Liver (tissue), 9 donors: ENCODE measurements around the gene BLACAT1. TPM values are rescaled to one million over a fixed set of nuclear protein-coding genes. Genes with fewer than 3 reads are reported as not detected.

Source experiments
- DNase-seq: peaks from one replicate; pipeline ENCODE4 v3.0.0-alpha.2; 2017; ENCODE audit warnings: low spot score
- H3K27ac ChIP-seq, 2 donors: one replicate each; pipeline ENCODE4 v1.7.0; 2013; ENCODE audit warnings: inconsistent platforms in 2 of 2, low read length in 2 of 2, control low read depth in 1 of 2, low read depth in 1 of 2, mild to moderate bottlenecking in 1 of 2
- H3K27me3 ChIP-seq, 4 donors: one replicate each; pipeline versions ENCODE4 v1.6.1 to v1.7.0; 2013; ENCODE audit warnings: low read length in 3 of 4, inconsistent platforms in 1 of 4, mild to moderate bottlenecking in 1 of 4, moderate library complexity in 1 of 4; ENCODE audit not compliant: control insufficient read depth in 4 of 4, insufficient read depth in 4 of 4
- H3K36me3 ChIP-seq, 4 donors: one replicate each; pipeline versions ENCODE4 v1.6.1 to v1.7.0; 2013; ENCODE audit warnings: low read length in 3 of 4, mild to moderate bottlenecking in 3 of 4, low read depth in 1 of 4, moderate library complexity in 1 of 4; ENCODE audit not compliant: control insufficient read depth in 4 of 4, insufficient read depth in 3 of 4
- H3K4me1 ChIP-seq, 4 donors: one replicate each; pipeline versions ENCODE4 v1.6.1 to v1.7.0; 2013; ENCODE audit warnings: low read length in 3 of 4, mild to moderate bottlenecking in 3 of 4, moderate library complexity in 1 of 4; ENCODE audit not compliant: control insufficient read depth in 4 of 4, insufficient read depth in 4 of 4
- H3K4me3 ChIP-seq, 3 donors: one replicate each; pipeline versions ENCODE4 v1.6.1 to v1.7.0; 2013; ENCODE audit warnings: low read length in 3 of 3, control low read depth in 1 of 3, low read depth in 1 of 3, mild to moderate bottlenecking in 1 of 3
- H3K9ac ChIP-seq, 2 donors: one replicate each; pipeline ENCODE4 v1.7.0; 2013; ENCODE audit warnings: low read length in 2 of 2, mild to moderate bottlenecking in 2 of 2, moderate library complexity in 2 of 2, control low read depth in 1 of 2, low read depth in 1 of 2
- H3K9me3 ChIP-seq, 4 donors: one replicate each; pipeline versions ENCODE4 v1.6.1 to v1.7.0; 2013; ENCODE audit warnings: low read length in 3 of 4; ENCODE audit not compliant: control insufficient read depth in 4 of 4
- ATF3 ChIP-seq: IDR thresholded peaks from 2 replicates; pipeline ENCODE4 v1.6.1; 2016; ENCODE audit warnings: antibody characterized with exemption
- EGR1 ChIP-seq, 2 donors: IDR thresholded peaks; 2 replicates each; pipeline ENCODE4 v1.6.1; 2016 to 2018; ENCODE audit warnings: antibody characterized with exemption in 2 of 2, low read depth in 2 of 2
- FOXA1 ChIP-seq: IDR thresholded peaks from 2 replicates; pipeline ENCODE4 v1.6.1; 2016; ENCODE audit warnings: antibody characterized with exemption
- FOXA2 ChIP-seq: IDR thresholded peaks from 2 replicates; pipeline ENCODE4 v1.6.1; 2016; ENCODE audit warnings: antibody characterized with exemption
- GABPA ChIP-seq, 2 donors: IDR thresholded peaks in 1 of 2; conservative IDR thresholded peaks in 1 of 2; 2 replicates each; pipeline ENCODE4 v1.6.1; 2016; ENCODE audit warnings: antibody characterized with exemption in 2 of 2, mild to moderate bottlenecking in 1 of 2, moderate library complexity in 1 of 2
- HNF4A ChIP-seq, 2 donors: conservative IDR thresholded peaks; 2 replicates each; pipeline ENCODE4 v1.6.1; 2016; ENCODE audit warnings: antibody characterized with exemption in 2 of 2, mild to moderate bottlenecking in 2 of 2
- HNF4G ChIP-seq: IDR thresholded peaks from 2 replicates; pipeline ENCODE4 v1.6.1; 2016; ENCODE audit warnings: antibody characterized with exemption
- JUND ChIP-seq, 2 donors: IDR thresholded peaks; 2 replicates each; pipeline ENCODE4 v1.6.1; 2016; ENCODE audit warnings: antibody characterized with exemption in 2 of 2
- NR2F2 ChIP-seq: IDR thresholded peaks from 2 replicates; pipeline ENCODE4 v1.6.1; 2016; ENCODE audit warnings: antibody characterized with exemption
- RAD21 ChIP-seq, 2 donors: IDR thresholded peaks; 2 replicates each; pipeline ENCODE4 v1.6.1; 2016; ENCODE audit warnings: antibody characterized with exemption in 2 of 2, mild to moderate bottlenecking in 2 of 2
- REST ChIP-seq: IDR thresholded peaks from 2 replicates; pipeline ENCODE4 v1.6.1; 2016; ENCODE audit warnings: antibody characterized with exemption, mild to moderate bottlenecking
- RXRA ChIP-seq, 2 donors: IDR thresholded peaks; 2 replicates each; pipeline ENCODE4 v1.6.1; 2017 to 2018; ENCODE audit warnings: antibody characterized with exemption in 2 of 2, mild to moderate bottlenecking in 1 of 2
- SP1 ChIP-seq: IDR thresholded peaks from 2 replicates; pipeline ENCODE4 v1.6.1; 2018; ENCODE audit warnings: antibody characterized with exemption, mild to moderate bottlenecking
- TAF1 ChIP-seq: conservative IDR thresholded peaks from 2 replicates; pipeline ENCODE4 v1.6.1; 2016; ENCODE audit warnings: antibody characterized with exemption, mild to moderate bottlenecking
- YY1 ChIP-seq: IDR thresholded peaks from 2 replicates; pipeline ENCODE4 v1.6.1; 2016; ENCODE audit warnings: antibody characterized with exemption, mild to moderate bottlenecking
- ZBTB33 ChIP-seq: IDR thresholded peaks from 2 replicates; pipeline ENCODE4 v1.6.1; 2016; ENCODE audit warnings: antibody characterized with exemption
- WGBS: extraction: QIAGEN DNeasy Blood & Tissue Kit; methylation state at CpG from one replicate; pipeline ENCODE4 v1.1.7; 2013; 5-methylcytosine and 5-hydroxymethylcytosine counted together
- polyA plus RNA-seq, 2 donors: library from polyadenylated mRNA; stranded (reverse) in 1 of 2; unstranded in 1 of 2; fragments of 200-250 nt in 1 of 2; fragments of >200 nt in 1 of 2; fragmentation: Nextera tagmentation in 1 of 2; extraction: Ambion mirVana in 1 of 2; gene quantifications; one replicate each; pipeline versions ENCODE4 v1.2.1 to v1.2.3, GENCODE V29; 2013 to 2015
- total RNA-seq, 2 donors: library from RNA; depleted of rRNA; stranded (reverse); fragments of >200 nt; gene quantifications; one replicate each; pipeline ENCODE4 v1.2.3, GENCODE V29; 2014
- TF ChIP-seq, protein P1 (sequence below): IDR thresholded peaks from 2 replicates; pipeline ENCODE4 v1.6.1; 2016; ENCODE audit warnings: antibody characterized with exemption
- donor health status: healthy.
- donor health status: healthy.
- donor health status: healthy.
- donor health status: healthy.
- donor health status: healthy.

The BLACAT1 gene
- total and polyA plus RNA-seq, 4 donors, result not detected

DNA sequence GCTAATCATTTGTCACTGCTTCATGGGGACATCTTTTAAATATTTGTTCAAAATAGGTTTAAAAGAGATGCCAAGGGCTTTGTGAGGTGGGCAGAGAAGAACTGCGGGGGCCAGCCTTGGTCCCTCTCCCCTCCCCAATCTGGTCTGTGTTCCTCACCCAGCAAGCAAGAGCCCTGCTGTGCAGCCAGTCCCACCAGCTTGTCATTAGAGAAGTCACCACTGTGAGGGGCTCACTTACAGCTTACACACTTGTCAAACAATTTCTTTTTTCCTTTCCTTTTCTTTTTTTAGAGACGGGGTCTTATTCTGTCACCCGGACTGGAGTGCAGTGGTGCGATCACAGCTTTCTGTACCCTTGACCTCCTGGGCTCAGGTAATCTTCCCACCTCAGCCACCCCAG is 38.3 kb upstream of the BLACAT1 start:
- 75% methylated on average over 4 of the region's 4 CpGs for WGBS
- Histone ChIP-seq H3K36me3 (no peaks in the 10 kb centered on the region), H3K9me3 (no peaks in the 10 kb centered on the region), H3K27me3 (peaks cover 0 to 4% (median 0%) of the 10 kb centered on the region in 4 donors), H3K9ac (no peak overlapping the region), H3K4me1 (peaks cover 0 to 20% (median 20%) of the 10 kb centered on the region in 4 donors), H3K4me3 (no peak overlapping the region), H3K27ac (no peak overlapping the region)
- TF ChIP-seq REST (no peak), ATF3 (no peak), GABPA (IDR thresholded peaks at IDR 0.05 in 1 of 2, conservative IDR thresholded peaks at IDR 0.05 in 1 of 2) (no peak), SP1 (no peak), RAD21 (IDR thresholded peaks at IDR 0.05) (no peak), FOXA1 (no peak), EGR1 (IDR thresholded peaks at IDR 0.05; ENCODE audit: low read depth in 2 of 2) (no peak), TAF1 (no peak), HNF4A (conservative IDR thresholded peaks at IDR 0.05) (no peak), HNF4G (no peak), ZBTB33 (no peak), RXRA (IDR thresholded peaks at IDR 0.05) (no peak), NR2F2 (no peak), FOXA2 (no peak), JUND (IDR thresholded peaks at IDR 0.05) (no peak), YY1 (no peak)
- TF ChIP-seq, protein P1, sequence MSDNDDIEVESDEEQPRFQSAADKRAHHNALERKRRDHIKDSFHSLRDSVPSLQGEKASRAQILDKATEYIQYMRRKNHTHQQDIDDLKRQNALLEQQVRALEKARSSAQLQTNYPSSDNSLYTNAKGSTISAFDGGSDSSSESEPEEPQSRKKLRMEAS, result no peak
- no peak for DNase-seq

DNA sequence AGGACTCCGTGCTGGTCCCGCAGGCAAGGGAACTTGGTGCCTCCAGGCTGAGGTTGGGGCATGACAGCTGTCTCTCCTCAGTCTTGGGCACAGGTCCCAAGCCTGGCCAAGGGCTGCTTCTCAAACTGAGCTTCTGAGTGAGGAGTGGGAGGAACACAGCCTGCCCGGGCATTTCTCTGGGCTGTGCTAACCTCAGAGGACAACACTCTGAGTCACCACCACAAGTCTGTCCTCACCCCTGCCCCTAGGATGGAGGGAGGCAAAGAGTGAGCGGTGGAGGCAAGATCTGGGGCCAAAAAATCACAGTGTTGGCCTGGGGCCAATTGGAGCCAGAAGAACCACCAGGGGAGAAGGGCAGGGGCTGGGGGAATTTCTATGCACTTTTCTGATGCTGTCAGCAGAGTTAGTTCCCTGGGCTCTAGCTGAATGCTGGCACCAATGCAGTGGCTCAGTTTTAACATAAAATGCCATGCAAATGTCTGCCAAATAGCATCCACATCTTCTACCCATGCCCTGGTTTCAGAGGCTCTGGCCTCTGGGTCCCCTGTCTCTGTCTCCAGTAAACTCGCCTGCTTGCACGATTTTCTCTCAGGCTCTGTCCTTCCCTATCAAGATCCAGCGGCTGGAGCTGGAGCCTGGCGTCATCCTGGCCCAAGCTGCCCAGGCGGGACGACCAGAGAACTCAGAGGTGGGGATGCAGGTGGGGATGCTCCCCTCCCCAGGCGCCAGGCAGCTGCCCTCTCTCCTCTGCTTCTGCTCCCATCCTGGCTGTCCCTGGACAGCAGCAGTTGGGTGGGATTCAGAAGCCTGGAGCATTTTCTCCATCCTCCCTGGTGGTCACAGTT is 37.6 kb upstream of the BLACAT1 start:
- peaks cover 0 to 20% (median 20%) of the 10 kb centered on the region in 4 donors for H3K4me1 ChIP-seq
- no peak overlapping the region for H3K4me3 ChIP-seq
- H3K36me3 ChIP-seq, result no peaks in the 10 kb centered on the region
- TF ChIP-seq, protein P1, result no peak
- no peak for TF ChIP-seq GABPA (IDR thresholded peaks at IDR 0.05 in 1 of 2, conservative IDR thresholded peaks at IDR 0.05 in 1 of 2)
- no peak for TF ChIP-seq HNF4A (conservative IDR thresholded peaks at IDR 0.05)
- no peak for TF ChIP-seq YY1
- no peak for TF ChIP-seq JUND (IDR thresholded peaks at IDR 0.05)
- TF ChIP-seq NR2F2, result no peak
- no peak for TF ChIP-seq REST
- TF ChIP-seq FOXA2, result no peak
- TF ChIP-seq TAF1, result no peak
- TF ChIP-seq RXRA (IDR thresholded peaks at IDR 0.05), result no peak
- no peak for TF ChIP-seq FOXA1
- H3K9ac ChIP-seq, result no peak overlapping the region
- no peaks in the 10 kb centered on the region for H3K9me3 ChIP-seq
- WGBS, result 57% methylated on average over 11 of the region's 11 CpGs
- H3K27ac ChIP-seq, result no peak overlapping the region
- DNase-seq, result no peak
- H3K27me3 ChIP-seq, result peaks cover 0 to 4% (median 0%) of the 10 kb centered on the region in 4 donors
